HG02610 (cell line): Measurements from ENCODE around the gene PPP1R1A.

Source experiments
- ATAC-seq: cut with Tn5 transposase; IDR thresholded peaks from one replicate; pipeline ENCODE4 v1.9.1; 2021; ENCODE audit warnings: mild to moderate bottlenecking, moderate library complexity; ENCODE audit not compliant: unreplicated experiment

The PPP1R1A gene

GRCh38 chr12:54538136-54538700 is 50.2 kb downstream of the PPP1R1A start:
- no peak for ATAC-seq

- ATAC-seq = no peak
Measured at GRCh38 chr12:54535474-54535873, 53.0 kb downstream of the PPP1R1A start.

GRCh38 chr12:54529581-54529980 is 58.9 kb downstream of the PPP1R1A start:
- no peak for ATAC-seq
